ENCODE data around the gene GSE1.

GSE1 gene

GRCh38 chr16:85698459-85698891 is 85.4 kb downstream of the GSE1 start:
- in situ Hi-C loops (cut with HindIII; ENCODE audit: low pct_ligation_motif_present, low pct_unique_long_range_greater_than_20kb, low sequenced_read_pairs), result no loop called here
- DNase-seq, result no peak

GRCh38 chr16:85698935-85699558 is 85.9 kb downstream of the GSE1 start:
- in situ Hi-C loops (cut with HindIII; ENCODE audit: low pct_ligation_motif_present, low pct_unique_long_range_greater_than_20kb, low sequenced_read_pairs), result no loop called here
- DNase-seq, result no peak

- in situ Hi-C loops (cut with HindIII; ENCODE audit: low pct_ligation_motif_present, low pct_unique_long_range_greater_than_20kb, low sequenced_read_pairs), result no loop called here
- peak; percentile 70 for DNase-seq
These were observed 86.5 kb downstream of the GSE1 start for GRCh38 chr16:85699628-85700027.

GRCh38 chr16:85704011-85704410 is 90.9 kb downstream of the GSE1 start:
- in situ Hi-C loops (cut with HindIII; ENCODE audit: low pct_ligation_motif_present, low pct_unique_long_range_greater_than_20kb, low sequenced_read_pairs), result no loop called here
- no peak for DNase-seq

GRCh38 chr16:85704900-85705846 is 92.1 kb downstream of the GSE1 start:
- in situ Hi-C loops (cut with HindIII; ENCODE audit: low pct_ligation_motif_present, low pct_unique_long_range_greater_than_20kb, low sequenced_read_pairs), result no loop called here
- DNase-seq, result no peak

- DNase-seq, result no peak
- in situ Hi-C loops (cut with HindIII; ENCODE audit: low pct_ligation_motif_present, low pct_unique_long_range_greater_than_20kb, low sequenced_read_pairs), result no loop called here
These were observed 93.4 kb downstream of the GSE1 start for GRCh38 chr16:85706449-85707034.

- in situ Hi-C loops (cut with HindIII; ENCODE audit: low pct_ligation_motif_present, low pct_unique_long_range_greater_than_20kb, low sequenced_read_pairs), result no loop called here
- DNase-seq, result no peak
These were observed 94.5 kb downstream of the GSE1 start for GRCh38 chr16:85707528-85708095.

GRCh38 chr16:85708338-85708737 is 95.2 kb downstream of the GSE1 start:
- no peak for DNase-seq
- in situ Hi-C loops (cut with HindIII; ENCODE audit: low pct_ligation_motif_present, low pct_unique_long_range_greater_than_20kb, low sequenced_read_pairs), result no loop called here

- in situ Hi-C loops (cut with HindIII; ENCODE audit: low pct_ligation_motif_present, low pct_unique_long_range_greater_than_20kb, low sequenced_read_pairs), result no loop called here
- DNase-seq, result no peak
These were observed 96.9 kb downstream of the GSE1 start for GRCh38 chr16:85709766-85710585.

- DNase-seq, result no peak
- in situ Hi-C loops (cut with HindIII; ENCODE audit: low pct_ligation_motif_present, low pct_unique_long_range_greater_than_20kb, low sequenced_read_pairs), result no loop called here
These were observed 97.6 kb downstream of the GSE1 start for GRCh38 chr16:85710732-85711131.

GRCh38 chr16:85711982-85712587 is 99.0 kb downstream of the GSE1 start:
- in situ Hi-C loops (cut with HindIII; ENCODE audit: low pct_ligation_motif_present, low pct_unique_long_range_greater_than_20kb, low sequenced_read_pairs), result no loop called here

GRCh38 chr16:85712801-85713200 is 99.7 kb downstream of the GSE1 start:
- in situ Hi-C loops (cut with HindIII; ENCODE audit: low pct_ligation_motif_present, low pct_unique_long_range_greater_than_20kb, low sequenced_read_pairs), result no loop called here

More at GRCh38 chr16:85711982-85712587, 99.0 kb downstream of the GSE1 start:
- DNase-seq, result no peak

GRCh38 chr16:85715169-85716021 is 102.3 kb downstream of the GSE1 start:
- in situ Hi-C loops (cut with HindIII; ENCODE audit: low pct_ligation_motif_present, low pct_unique_long_range_greater_than_20kb, low sequenced_read_pairs), result no loop called here
- no peak for DNase-seq

More at GRCh38 chr16:85712801-85713200, 99.7 kb downstream of the GSE1 start:
- DNase-seq, result no peak

- in situ Hi-C loops (cut with HindIII; ENCODE audit: low pct_ligation_motif_present, low pct_unique_long_range_greater_than_20kb, low sequenced_read_pairs), result no loop called here
- DNase-seq, result no peak
These were observed 103.0 kb downstream of the GSE1 start for GRCh38 chr16:85716022-85716679.

GRCh38 chr16:85716680-85717038 is 103.5 kb downstream of the GSE1 start:
- in situ Hi-C loops (cut with HindIII; ENCODE audit: low pct_ligation_motif_present, low pct_unique_long_range_greater_than_20kb, low sequenced_read_pairs), result no loop called here
- no peak for DNase-seq

GRCh38 chr16:85717393-85718152 is 104.5 kb downstream of the GSE1 start:
- in situ Hi-C loops (cut with HindIII; ENCODE audit: low pct_ligation_motif_present, low pct_unique_long_range_greater_than_20kb, low sequenced_read_pairs), result no loop called here
- DNase-seq, result peak; percentile 72

All from ACHN (cell line).